ENCODE results near the gene MAN2A1. TPM values are rescaled to one million over a fixed set of nuclear protein-coding genes. Genes with fewer than 3 reads are reported as not detected.

MAN2A1 gene
- total RNA-seq, 1 donor from 2014 or later, result 21.3 TPM

DNA sequence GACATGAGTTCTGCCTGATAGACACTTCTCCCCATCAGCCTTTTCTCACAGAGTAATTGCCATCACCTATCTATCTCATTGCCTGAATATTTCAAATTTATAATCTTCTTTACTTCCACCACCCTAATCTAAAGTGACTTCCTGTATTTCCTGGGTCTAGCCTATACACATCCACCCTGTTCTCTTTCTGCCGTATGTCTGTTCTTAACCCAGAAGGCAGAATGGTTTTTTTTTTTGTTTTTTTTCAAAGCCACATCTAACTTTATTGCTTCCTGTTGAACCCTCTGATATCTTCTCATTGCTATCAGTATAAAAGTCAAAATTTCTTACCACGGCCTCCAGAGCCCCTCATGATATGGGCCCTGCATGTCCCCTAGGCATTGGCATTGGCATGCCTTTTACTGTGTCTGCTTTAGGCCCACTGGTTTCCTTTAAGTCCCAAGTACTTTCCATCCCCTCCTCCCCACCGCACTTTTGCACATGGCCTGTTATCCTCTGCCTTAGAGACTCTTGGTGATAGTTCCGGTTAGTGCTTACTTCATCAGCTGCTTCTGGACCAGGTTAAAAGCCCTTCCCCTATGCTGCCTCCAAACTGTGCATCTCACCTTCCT is 159.9 kb downstream of the MAN2A1 start:
- H3K27ac Mint-ChIP-seq, result no peak overlapping the region
- H3K9me3 Mint-ChIP-seq, result no peaks in the 10 kb centered on the region
- no peaks in the 10 kb centered on the region for H3K27me3 Mint-ChIP-seq (ENCODE audit: low read depth)
- TF ChIP-seq, protein P1, sequence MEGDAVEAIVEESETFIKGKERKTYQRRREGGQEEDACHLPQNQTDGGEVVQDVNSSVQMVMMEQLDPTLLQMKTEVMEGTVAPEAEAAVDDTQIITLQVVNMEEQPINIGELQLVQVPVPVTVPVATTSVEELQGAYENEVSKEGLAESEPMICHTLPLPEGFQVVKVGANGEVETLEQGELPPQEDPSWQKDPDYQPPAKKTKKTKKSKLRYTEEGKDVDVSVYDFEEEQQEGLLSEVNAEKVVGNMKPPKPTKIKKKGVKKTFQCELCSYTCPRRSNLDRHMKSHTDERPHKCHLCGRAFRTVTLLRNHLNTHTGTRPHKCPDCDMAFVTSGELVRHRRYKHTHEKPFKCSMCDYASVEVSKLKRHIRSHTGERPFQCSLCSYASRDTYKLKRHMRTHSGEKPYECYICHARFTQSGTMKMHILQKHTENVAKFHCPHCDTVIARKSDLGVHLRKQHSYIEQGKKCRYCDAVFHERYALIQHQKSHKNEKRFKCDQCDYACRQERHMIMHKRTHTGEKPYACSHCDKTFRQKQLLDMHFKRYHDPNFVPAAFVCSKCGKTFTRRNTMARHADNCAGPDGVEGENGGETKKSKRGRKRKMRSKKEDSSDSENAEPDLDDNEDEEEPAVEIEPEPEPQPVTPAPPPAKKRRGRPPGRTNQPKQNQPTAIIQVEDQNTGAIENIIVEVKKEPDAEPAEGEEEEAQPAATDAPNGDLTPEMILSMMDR (IDR thresholded peaks at IDR 0.05; ENCODE audit: unreplicated experiment), result no peak
- no peak overlapping the region for H3K4me3 Mint-ChIP-seq
- peaks cover 14% of the 10 kb centered on the region for H3K4me1 Mint-ChIP-seq
- H3K36me3 Mint-ChIP-seq, result peaks cover 49% of the 10 kb centered on the region
- DNase-seq (ENCODE audit: low spot score in 2 of 2, unreplicated experiment in 2 of 2), result no peak

DNA sequence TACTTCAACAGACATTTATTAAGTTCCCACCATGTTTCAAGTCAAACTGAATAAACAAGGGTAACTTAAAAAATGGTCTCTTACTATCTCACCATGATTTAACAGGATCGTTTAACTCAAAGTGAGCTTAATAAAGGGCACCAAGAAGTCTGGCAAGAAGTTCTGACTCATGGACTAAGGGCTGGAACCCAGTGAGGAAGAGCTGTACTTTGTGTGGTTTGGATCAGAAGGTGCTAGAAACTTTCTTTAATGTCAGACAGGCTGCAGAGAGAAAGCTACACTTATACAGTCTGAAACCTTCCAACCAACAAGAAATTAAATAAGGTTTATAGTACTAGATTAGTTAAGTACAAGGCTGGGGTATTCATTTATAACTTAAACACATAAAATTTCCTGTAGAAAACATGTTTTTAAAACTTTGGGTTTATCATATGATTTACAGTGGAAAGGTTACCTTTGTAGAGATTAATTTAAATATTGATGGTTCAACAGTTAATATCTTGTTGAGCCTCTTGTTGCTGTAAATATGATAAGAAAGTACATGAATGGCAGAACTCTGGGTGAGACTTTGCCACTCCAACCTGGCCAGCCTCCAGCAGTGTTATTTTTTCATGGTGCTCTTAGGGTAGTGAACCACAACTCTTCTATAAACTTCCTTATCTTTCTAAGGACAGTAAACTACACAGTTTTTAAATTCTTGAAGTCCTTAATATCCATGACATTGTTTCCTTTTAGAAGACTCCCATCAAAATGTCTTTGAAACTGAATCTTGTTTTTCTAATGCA is 162.8 kb downstream of the MAN2A1 start:
- Mint-ChIP-seq H3K4me3 (no peak overlapping the region), H3K36me3 (peaks cover 39% of the 10 kb centered on the region), H3K27ac (no peak overlapping the region), H3K27me3 (ENCODE audit: low read depth) (no peaks in the 10 kb centered on the region), H3K9me3 (no peaks in the 10 kb centered on the region), H3K4me1 (peaks cover 16% of the 10 kb centered on the region)
- DNase-seq (ENCODE audit: low spot score in 2 of 2, unreplicated experiment in 2 of 2), result no peak
- TF ChIP-seq, protein P1 (IDR thresholded peaks at IDR 0.05; ENCODE audit: unreplicated experiment), result no peak

DNA sequence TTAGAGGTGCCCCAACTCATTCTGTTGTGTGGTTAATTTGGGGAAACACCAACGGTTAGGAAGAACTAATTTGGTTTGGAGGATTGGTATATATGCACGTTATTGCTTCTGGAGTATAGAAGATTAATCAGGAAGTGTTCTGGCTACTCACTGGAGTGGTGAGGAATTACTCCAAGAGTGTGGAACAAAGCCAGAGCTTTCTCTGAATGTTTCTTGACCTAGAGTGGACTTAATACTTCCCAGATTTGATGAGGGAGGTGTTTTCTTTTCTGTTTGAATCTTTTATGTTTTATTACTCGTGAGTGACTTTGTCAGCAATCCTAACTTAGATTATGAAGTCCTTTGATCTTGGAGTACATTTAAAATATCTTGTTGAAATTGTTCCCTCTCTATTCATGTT is 163.7 kb downstream of the MAN2A1 start:
- Mint-ChIP-seq H3K27me3 (ENCODE audit: low read depth) (no peaks in the 10 kb centered on the region), H3K27ac (no peak overlapping the region), H3K4me3 (no peak overlapping the region), H3K4me1 (peaks cover 16% of the 10 kb centered on the region), H3K36me3 (peaks cover 40% of the 10 kb centered on the region), H3K9me3 (no peaks in the 10 kb centered on the region)
- TF ChIP-seq, protein P1 (IDR thresholded peaks at IDR 0.05; ENCODE audit: unreplicated experiment), result no peak
- no peak for DNase-seq (ENCODE audit: low spot score in 2 of 2, unreplicated experiment in 2 of 2)

DNA sequence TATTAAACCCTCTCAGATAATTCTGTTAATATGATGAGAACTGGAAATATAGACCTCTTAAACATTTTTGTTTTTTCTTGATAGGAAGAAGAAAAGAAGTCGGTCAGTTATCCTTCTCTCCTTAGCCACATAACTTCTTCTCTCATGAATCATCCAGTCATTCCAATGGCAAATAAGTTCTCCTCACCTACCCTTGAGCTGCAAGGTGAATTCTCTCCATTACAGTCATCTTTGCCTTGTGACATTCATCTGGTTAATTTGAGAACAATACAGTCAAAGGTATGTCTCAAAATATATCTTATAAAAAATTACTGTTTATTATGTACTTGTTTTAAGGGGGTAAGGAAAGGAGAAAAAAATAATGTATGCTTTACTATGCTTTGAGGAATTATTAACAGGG is 165.3 kb downstream of the MAN2A1 start:
- no peak for DNase-seq (ENCODE audit: low spot score in 2 of 2, unreplicated experiment in 2 of 2)
- Mint-ChIP-seq H3K27ac (no peak overlapping the region), H3K27me3 (ENCODE audit: low read depth) (no peaks in the 10 kb centered on the region), H3K4me1 (peaks cover 16% of the 10 kb centered on the region), H3K4me3 (no peak overlapping the region), H3K9me3 (no peaks in the 10 kb centered on the region), H3K36me3 (peaks cover 26% of the 10 kb centered on the region)
- TF ChIP-seq, protein P1 (IDR thresholded peaks at IDR 0.05; ENCODE audit: unreplicated experiment), result no peak

DNA sequence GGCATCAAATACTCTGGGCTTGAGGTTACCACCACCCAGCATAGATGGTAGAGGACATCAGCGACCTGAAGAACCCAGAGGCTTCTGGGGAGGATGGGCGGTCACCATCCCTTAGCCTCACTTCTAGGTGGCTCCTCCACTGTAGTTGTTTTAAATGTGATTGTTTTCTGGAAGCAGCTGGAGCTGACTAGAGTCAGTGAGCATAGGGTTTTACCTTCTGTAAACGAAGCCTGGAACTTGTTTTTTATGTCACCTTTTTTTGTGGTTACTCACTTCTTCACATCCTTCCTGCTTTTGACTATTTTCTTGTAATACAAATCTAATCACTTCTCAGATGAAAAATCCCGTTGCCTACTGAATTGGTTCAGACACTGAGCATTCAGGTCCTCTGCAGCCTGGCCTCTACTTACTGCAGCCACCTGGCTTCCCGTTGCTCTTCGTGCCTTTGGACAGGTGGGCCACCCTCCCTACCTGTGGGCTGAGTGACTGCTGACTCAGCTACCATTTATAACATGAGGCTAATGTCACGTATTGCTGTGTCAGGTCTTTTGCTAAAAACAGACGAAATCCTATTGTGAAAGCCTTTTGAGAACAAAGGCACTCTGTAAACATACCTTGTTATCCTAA is 167.8 kb downstream of the MAN2A1 start:
- Mint-ChIP-seq H3K27ac (no peak overlapping the region), H3K36me3 (peaks cover 17% of the 10 kb centered on the region), H3K27me3 (ENCODE audit: low read depth) (no peaks in the 10 kb centered on the region), H3K4me3 (no peak overlapping the region), H3K4me1 (peaks cover 19% of the 10 kb centered on the region), H3K9me3 (no peaks in the 10 kb centered on the region)
- no peak for DNase-seq (ENCODE audit: low spot score in 2 of 2, unreplicated experiment in 2 of 2)
- TF ChIP-seq, protein P1 (IDR thresholded peaks at IDR 0.05; ENCODE audit: unreplicated experiment), result no peak
